SK-N-SH (cell line): ENCODE results near the gene ZNF487. TPM values are rescaled to one million over a fixed set of nuclear protein-coding genes. Genes with fewer than 3 reads are reported as not detected.
"Not testable (repeated sequence)": the region's sequence is repeated elsewhere in the genome, so short reads cannot be mapped to it uniquely, and the experiment has no call there.

ENCODE experiments used
- CTCF ChIA-PET: fragments of 300-600, 350-600 bp; formaldehyde crosslinking; extraction: SDS; loops from one replicate; lab custom pipeline; 2021; lab: Yijun Ruan, JAX
- POLR2A ChIA-PET: fragments of 350-600 bp; sonication (Branson Sonifier 250); formaldehyde crosslinking; extraction: SDS; loops from one replicate; lab custom pipeline; 2020; ENCODE audit warnings: antibody characterized with exemption, inconsistent platforms; lab: Yijun Ruan, JAX
- DNase-seq: peaks from one replicate; pipeline ENCODE4 v3.0.0; 2012
- H2AFZ ChIP-seq: fragments of 200-600 bp; sonication (generic); 2 replicates; pipeline ENCODE4 v1.8.1; 2016; ENCODE audit warnings: antibody characterized with exemption, mild to moderate bottlenecking, low read depth
- H3F3A ChIP-seq: fragments of 200-600 bp; sonication (generic); replicated peaks from 2 replicates; pipeline ENCODE3; 2016; ENCODE audit warnings: antibody characterized with exemption, mild to moderate bottlenecking; ENCODE audit not compliant: insufficient read depth
- H3K27ac ChIP-seq, 2 experiments: fragments of 200-500 bp in 1 of 2; fragments of 200-600 bp in 1 of 2; sonication (Bioruptor generic) in 1 of 2; sonication (generic), shearing (Covaris generic) in 1 of 2; 2 replicates each; pipeline versions ENCODE4 v1.5.1 to v1.6.1; 2014 to 2016; ENCODE audit warnings: low read depth in 2 of 2, inconsistent platforms in 1 of 2, low read length in 1 of 2, mild to moderate bottlenecking in 1 of 2, mixed read lengths in 1 of 2
- H3K27me3 ChIP-seq: fragments of 200-600 bp; sonication (generic), shearing (Covaris generic); 2 replicates; pipeline ENCODE4 v1.6.1; 2016; ENCODE audit warnings: mixed run types; ENCODE audit not compliant: insufficient read depth
- H3K36me3 ChIP-seq, 2 experiments: fragments of 200-500 bp in 1 of 2; fragments of 200-600 bp in 1 of 2; sonication (Bioruptor generic) in 1 of 2; sonication (generic) in 1 of 2; replicated peaks in 1 of 2; 2 replicates each; pipeline versions ENCODE3 to v1.5.1; 2014 to 2016; ENCODE audit warnings: low read length in 1 of 2, mild to moderate bottlenecking in 1 of 2; ENCODE audit not compliant: insufficient read depth in 2 of 2, control insufficient read depth in 1 of 2
- H3K4me1 ChIP-seq, 2 experiments: fragments of 200-500 bp in 1 of 2; fragments of 200-600 bp in 1 of 2; sonication (Bioruptor generic) in 1 of 2; sonication (generic), shearing (Covaris generic) in 1 of 2; 2 replicates each; pipeline versions ENCODE4 v1.5.1 to v1.6.1; 2014 to 2016; ENCODE audit warnings: low read depth in 1 of 2, low read length in 1 of 2, mixed run types in 1 of 2; ENCODE audit not compliant: insufficient read depth in 2 of 2, control insufficient read depth in 1 of 2
- H3K4me2 ChIP-seq: fragments of 200-600 bp; sonication (generic), shearing (Covaris generic); 2 replicates; pipeline ENCODE4 v1.6.1; 2017; ENCODE audit warnings: mixed run types
- H3K4me3 ChIP-seq, 2 experiments: fragments of 200-500 bp in 1 of 2; fragments of 200-600 bp in 1 of 2; sonication (Bioruptor generic) in 1 of 2; sonication (generic), shearing (Covaris generic) in 1 of 2; 2 replicates each; pipeline versions ENCODE4 v1.5.1 to v1.8.1; 2014 to 2016; ENCODE audit warnings: low read depth in 2 of 2, inconsistent platforms in 1 of 2, low read length in 1 of 2, mild to moderate bottlenecking in 1 of 2, mixed read lengths in 1 of 2, moderate library complexity in 1 of 2
- H3K79me2 ChIP-seq: fragments of 200-600 bp; sonication (generic); 2 replicates; pipeline ENCODE4 v1.8.1; 2017; ENCODE audit warnings: mild to moderate bottlenecking; ENCODE audit not compliant: insufficient read depth
- H3K9ac ChIP-seq: fragments of 200-600 bp; sonication (generic); 2 replicates; pipeline ENCODE4 v1.6.1; 2017; ENCODE audit warnings: mixed run types
- H3K9me2 ChIP-seq: fragments of 200-600 bp; sonication (generic); 2 replicates; pipeline ENCODE4 v1.6.1; 2017; ENCODE audit warnings: mixed run types
- H3K9me3 ChIP-seq: fragments of 200-600 bp; sonication (generic); 2 replicates; pipeline ENCODE4 v1.6.1; 2017; ENCODE audit warnings: mixed run types, mild to moderate bottlenecking, moderate library complexity
- H4K20me1 ChIP-seq: fragments of 200-600 bp; sonication (generic); 2 replicates; pipeline ENCODE4 v1.6.1; 2017; ENCODE audit warnings: mild to moderate bottlenecking, mixed run types; ENCODE audit not compliant: insufficient read depth
- CHD2 ChIP-seq: fragments of 150-350 bp; IDR thresholded peaks from 2 replicates; pipeline ENCODE4 v1.6.1; 2018; ENCODE audit warnings: low read length; ENCODE audit not compliant: partially characterized antibody
- CTCF ChIP-seq: fragments of 200-600 bp; sonication (generic); IDR thresholded peaks from 2 replicates; pipeline ENCODE4 v1.6.1; 2017; ENCODE audit warnings: antibody characterized with exemption, mild to moderate bottlenecking, moderate library complexity
- EP300 ChIP-seq, 2 experiments: IDR thresholded peaks; 2 replicates each; pipeline versions ENCODE4 v1.4.0 to v1.6.1; 2012; ENCODE audit warnings: borderline replicate concordance in 1 of 2, low read depth in 1 of 2, low read length in 1 of 2
- EZH2phosphoT487 ChIP-seq: fragments of 200-600 bp; sonication (generic); IDR thresholded peaks from 2 replicates; pipeline ENCODE4 v1.6.1; 2017; ENCODE audit warnings: low read depth, mixed run types, mild to moderate bottlenecking, antibody characterized with exemption, moderate library complexity, borderline replicate concordance
- GABPA ChIP-seq: IDR thresholded peaks from 2 replicates; pipeline ENCODE4 v1.4.0; 2012; ENCODE audit warnings: low read depth, mild to moderate bottlenecking
- IRF3 ChIP-seq: fragments of 150-350 bp; IDR thresholded peaks from 2 replicates; pipeline ENCODE4 v1.6.1; 2016; ENCODE audit warnings: mild to moderate bottlenecking, low read depth, low read length
- JUND ChIP-seq: IDR thresholded peaks from 2 replicates; pipeline ENCODE4 v1.4.0; 2012
- PBX3 ChIP-seq: IDR thresholded peaks from 2 replicates; pipeline ENCODE4; 2012
- POLR2AphosphoS5 ChIP-seq: IDR thresholded peaks from 2 replicates; pipeline ENCODE4 v1.6.1; 2012; ENCODE audit warnings: low read depth, low read length
- RAD21 ChIP-seq: IDR thresholded peaks from 2 replicates; pipeline ENCODE4 v1.6.1; 2012; ENCODE audit warnings: mild to moderate bottlenecking, low read length
- RCOR1 ChIP-seq: fragments of 150-350 bp; IDR thresholded peaks from 2 replicates; pipeline ENCODE4 v1.6.1; 2017; ENCODE audit warnings: antibody characterized with exemption, low read length
- SIN3A ChIP-seq: IDR thresholded peaks from 2 replicates; pipeline ENCODE4 v1.6.1; 2012; ENCODE audit warnings: low read depth, mild to moderate bottlenecking, low read length, moderate library complexity, borderline replicate concordance
- SMC3 ChIP-seq: IDR thresholded peaks from 2 replicates; pipeline ENCODE4 v1.6.1; 2012; ENCODE audit warnings: low read depth, low read length, improper control_type of control experiment
- TCF12 ChIP-seq: IDR thresholded peaks from 2 replicates; pipeline ENCODE4 v1.4.0; 2012
- USF1 ChIP-seq: IDR thresholded peaks from 2 replicates; pipeline ENCODE4 v1.4.0; 2012; ENCODE audit warnings: low read depth, borderline replicate concordance
- USF2 ChIP-seq: fragments of 150-350 bp; IDR thresholded peaks from 2 replicates; pipeline ENCODE4 v1.6.1; 2017; ENCODE audit warnings: antibody characterized with exemption, low read length, low read depth, borderline replicate concordance
- WGBS: methylation state at CpG from one replicate; pipeline ENCODE4 v1.1.6; 2017; ENCODE audit warnings: low lambda C conversion rate; 5-methylcytosine and 5-hydroxymethylcytosine counted together
- polyA plus RNA-seq, 3 experiments: library from polyadenylated mRNA; depleted of rRNA; stranded (reverse); fragments of >200 nt; gene quantifications; 2 replicates each; pipeline ENCODE4 v1.2.3, GENCODE V29; 2012

Gene ZNF487
- polyA plus RNA-seq, 1 of the 3 experiments (the other 2 are of a cell fraction): 2.7 TPM

- H3K27me3 ChIP-seq: no peaks in the 10 kb centered on the region
- H3K4me1 ChIP-seq: peaks cover 5 to 9% of the 10 kb centered on the region in 2 experiments; a peak in 1 of 4 replicates
- H3K36me3 ChIP-seq: no peaks in the 10 kb centered on the region
- H3K79me2 ChIP-seq: peaks cover 13% of the 10 kb centered on the region; the same call in 1 of the 2 replicates
- DNase-seq: no peak
- ChIA-PET POLR2A (interaction anchor here (0.6 kb wide), 1 partner anchor 1522 kb away, joined by 3 read pairs; no protein-coding TSS in a partner anchor), CTCF (interaction anchor here (1.4 kb wide), 2 partner anchors 27 to 67 kb away, joined by 3 to 5 read pairs; no protein-coding TSS in a partner anchor)
- no peak overlapping the region for H3K9ac ChIP-seq
- no peaks in the 10 kb centered on the region for H3K9me3 ChIP-seq
- no peak overlapping the region for H2AFZ ChIP-seq
- no peak overlapping the region for H3K27ac ChIP-seq
- WGBS: 92% methylated on average over 3 of the region's 3 CpGs
- peaks cover 5% of the 10 kb centered on the region for H3F3A ChIP-seq
- no peaks in the 10 kb centered on the region for H4K20me1 ChIP-seq
- H3K9me2 ChIP-seq: no peaks in the 10 kb centered on the region
- H3K4me2 ChIP-seq: no peak overlapping the region
- no peak overlapping the region for H3K4me3 ChIP-seq
- TF ChIP-seq SMC3 (no peak), SIN3A (no peak), GABPA (no peak), PBX3 (no peak), RAD21 (no peak), EZH2phosphoT487 (no peak), JUND (no peak), USF1 (no peak), TCF12 (no peak), RCOR1 (no peak), USF2 (no peak), POLR2AphosphoS5 (no peak), IRF3 (no peak)
Measured at GRCh38 chr10:43458227-43458626, 21.3 kb downstream of the ZNF487 start.

GRCh38 chr10:43461950-43462349, 25.0 kb downstream of the ZNF487 start:
- no peak overlapping the region; the same call in 1 of the 2 replicates for H2AFZ ChIP-seq
- CTCF ChIA-PET: interaction anchor here (0.6 to 3.6 kb wide), 13 partner anchors 9 to 311 kb away, joined by 3 to 22 read pairs (median 3); no protein-coding TSS in a partner anchor
- 51% methylated on average over 5 of the region's 5 CpGs for WGBS
- peak; percentile 71 for DNase-seq
- H3K27ac ChIP-seq: no peak overlapping the region
- no peaks in the 10 kb centered on the region for H3K4me1 ChIP-seq
- no peaks in the 10 kb centered on the region for H3K27me3 ChIP-seq
- POLR2A ChIA-PET: no interaction called here
- no peaks in the 10 kb centered on the region for H3K36me3 ChIP-seq
- H3K4me3 ChIP-seq: peak overlapping the region in 1 of 2 experiments; percentile 6; a peak in 1 of 4 replicates
- no peak overlapping the region for H3K4me2 ChIP-seq
- no peaks in the 10 kb centered on the region for H3F3A ChIP-seq
- TF ChIP-seq EP300 (IDR thresholded peaks at IDR 0.05; ENCODE audit: borderline replicate concordance in 1 of 2, low read depth in 1 of 2, low read length in 1 of 2) (no peak), CTCF (peak; percentile 82), CHD2 (no peak), SMC3 (peak; percentile 51), RAD21 (peak; percentile 86)
- no peak overlapping the region for H3K9ac ChIP-seq
- H3K9me3 ChIP-seq: no peaks in the 10 kb centered on the region
- no peaks in the 10 kb centered on the region for H3K79me2 ChIP-seq
- H3K9me2 ChIP-seq: no peaks in the 10 kb centered on the region
- H4K20me1 ChIP-seq: no peaks in the 10 kb centered on the region

GRCh38 chr10:43465086-43465735, 28.3 kb downstream of the ZNF487 start:
- H4K20me1 ChIP-seq, CTCF ChIA-PET, H3K9ac ChIP-seq, H3F3A ChIP-seq, H3K4me3 ChIP-seq, H3K27me3 ChIP-seq, H3K9me2 ChIP-seq, H3K4me2 ChIP-seq, H3K9me3 ChIP-seq, H2AFZ ChIP-seq, H3K27ac ChIP-seq, H3K79me2 ChIP-seq, H3K4me1 ChIP-seq, POLR2A ChIA-PET, DNase-seq, H3K36me3 ChIP-seq: not testable (repeated sequence)
- WGBS: 95% methylated on average over 8 of the region's 49 CpGs
